Dermis blood vessel endothelial cell (primary cell): Measurements from ENCODE around the gene CLASP2. TPM values are rescaled to one million over a fixed set of nuclear protein-coding genes. Genes with fewer than 3 reads are reported as not detected.
A peak's percentile ranks its signal among the peaks of the same experiment; 100 is the strongest.

ENCODE experiments used
- DNase-seq: peaks from one replicate; pipeline ENCODE4 v3.0.0; 2010
- total RNA-seq: library from RNA; depleted of rRNA; stranded (reverse); fragments of >200 nt; gene quantifications from 2 replicates; pipeline ENCODE4 v1.2.3, GENCODE V29; 2014

The CLASP2 gene
- total RNA-seq, 1 donor from 2014 or later, result 63.1 TPM

DNA sequence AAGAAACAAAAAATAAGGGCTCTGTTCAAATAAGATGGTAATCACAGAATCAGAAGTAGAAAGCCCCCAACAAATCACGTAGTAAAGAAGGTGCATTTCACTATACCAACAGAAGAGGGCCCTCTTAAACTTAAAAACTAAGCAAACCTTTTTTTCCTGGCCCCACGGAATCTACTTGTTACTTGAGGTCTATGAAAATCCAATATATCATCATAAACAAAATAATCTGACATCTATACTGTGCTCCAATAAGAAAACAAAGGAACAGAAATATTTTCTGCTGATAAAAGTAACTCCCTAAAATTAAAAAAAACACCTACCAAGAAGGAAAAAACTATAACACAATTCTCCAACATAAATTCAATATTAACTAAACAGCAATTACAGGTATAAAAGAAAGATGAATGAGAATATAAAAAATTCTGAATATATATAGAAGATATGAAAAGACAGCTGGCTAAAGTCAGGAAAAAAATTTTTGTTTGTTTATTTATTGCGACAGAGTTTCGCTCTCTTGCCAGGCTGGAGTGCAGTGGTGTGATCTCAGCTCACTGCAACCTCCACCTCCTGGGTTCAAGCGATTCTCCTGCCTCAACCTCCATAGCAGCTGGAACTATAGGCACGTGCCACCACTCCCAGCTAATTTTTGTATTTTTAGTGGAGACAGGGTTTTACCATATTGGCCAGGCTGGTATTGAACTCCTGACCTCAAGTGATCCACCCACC lies 81.8 kb downstream of the CLASP2 start:
- DNase-seq, result peak; percentile 84

DNA sequence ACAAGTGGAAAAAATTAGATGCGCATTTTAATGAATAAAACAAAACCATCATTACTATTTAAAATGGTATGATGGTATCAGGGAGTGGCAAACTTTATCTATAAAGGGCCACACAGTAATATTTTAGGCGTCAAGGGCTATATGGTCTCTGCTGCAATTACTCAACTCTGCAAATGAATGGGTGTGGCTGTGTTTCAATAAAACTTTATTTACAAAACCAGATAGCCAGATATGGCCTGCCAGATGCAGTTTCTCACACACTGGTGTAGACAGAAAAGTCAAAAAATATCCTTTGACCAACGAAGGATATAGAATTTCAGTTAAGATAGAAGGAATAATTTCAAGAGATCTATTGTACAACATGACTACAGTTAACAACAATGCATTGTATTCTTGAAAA lies 83.8 kb downstream of the CLASP2 start:
- DNase-seq, result no peak

DNA sequence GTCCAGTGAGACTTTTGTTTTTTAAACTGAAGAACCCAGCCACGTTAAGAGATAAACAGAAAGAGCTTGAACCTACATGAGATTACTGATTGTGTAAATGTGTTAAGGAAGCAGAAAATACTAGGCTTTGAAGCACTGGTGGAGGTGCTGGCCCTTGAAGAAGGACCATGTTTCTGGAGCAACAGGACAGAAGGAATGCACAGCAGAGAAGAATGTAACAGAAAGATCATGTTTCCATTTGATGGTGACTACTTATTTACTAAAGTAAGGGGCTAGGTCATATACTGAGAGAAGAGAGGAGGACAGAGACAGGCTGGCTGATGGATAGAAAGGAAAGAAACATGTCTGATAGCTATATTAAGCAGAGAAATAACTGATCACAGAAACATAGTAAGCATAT lies 88.8 kb downstream of the CLASP2 start:
- DNase-seq, result no peak

DNA sequence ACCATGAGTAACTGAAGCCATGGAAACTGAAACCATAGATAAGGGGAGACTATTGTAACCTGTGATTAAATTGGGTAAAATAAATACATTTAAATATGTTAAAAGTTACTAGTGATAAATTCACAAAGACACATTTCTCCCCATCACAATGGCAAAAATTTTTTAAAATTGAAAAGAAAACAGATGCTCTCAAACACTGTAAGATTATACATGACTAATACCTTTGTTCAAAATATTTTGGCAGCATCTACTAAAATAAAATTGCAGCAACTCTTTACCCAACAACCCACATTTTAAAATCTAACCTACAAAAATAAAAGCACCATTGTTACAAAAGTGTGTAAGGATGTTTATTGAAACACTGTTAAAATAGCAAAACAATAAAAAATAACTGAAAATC lies 93.3 kb downstream of the CLASP2 start:
- no peak for DNase-seq

DNA sequence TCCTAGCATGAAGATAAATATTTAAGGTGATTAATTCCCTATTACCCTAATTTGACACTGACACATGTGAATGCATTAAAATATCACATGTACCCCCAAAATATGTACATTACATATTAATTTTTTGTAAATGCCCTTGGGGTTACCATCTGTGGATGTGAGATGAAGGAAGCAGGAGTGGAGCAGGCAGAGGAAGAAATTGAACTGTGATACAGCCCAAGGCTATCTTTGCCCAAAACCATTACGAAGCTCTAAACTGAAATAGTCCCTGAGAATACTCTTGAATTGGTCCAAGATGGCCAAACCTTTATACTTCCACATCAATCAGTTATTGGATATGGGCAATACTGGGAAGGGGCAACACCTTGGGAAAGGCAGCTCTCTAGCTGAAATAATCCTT lies 105.0 kb downstream of the CLASP2 start:
- DNase-seq, result no peak

DNA sequence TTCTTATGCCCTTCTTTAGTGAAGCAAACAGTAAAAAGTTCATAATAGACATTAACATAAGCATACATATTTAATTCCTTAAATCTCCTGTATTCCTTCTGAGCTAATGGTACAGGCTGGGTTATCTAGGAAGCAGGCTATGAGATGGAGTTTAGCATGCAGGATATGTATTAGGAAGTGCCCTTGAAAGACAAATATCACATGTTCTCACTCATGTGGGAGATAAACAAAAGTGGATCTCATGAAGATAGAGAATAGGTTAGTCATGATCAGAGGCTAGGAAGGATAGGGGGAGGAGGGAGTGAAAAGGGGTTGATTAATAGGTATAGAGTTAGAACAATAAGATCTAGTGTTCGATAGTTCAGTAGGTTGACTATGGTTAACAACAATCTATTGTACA lies 105.4 kb downstream of the CLASP2 start:
- DNase-seq, result peak; percentile 18

DNA sequence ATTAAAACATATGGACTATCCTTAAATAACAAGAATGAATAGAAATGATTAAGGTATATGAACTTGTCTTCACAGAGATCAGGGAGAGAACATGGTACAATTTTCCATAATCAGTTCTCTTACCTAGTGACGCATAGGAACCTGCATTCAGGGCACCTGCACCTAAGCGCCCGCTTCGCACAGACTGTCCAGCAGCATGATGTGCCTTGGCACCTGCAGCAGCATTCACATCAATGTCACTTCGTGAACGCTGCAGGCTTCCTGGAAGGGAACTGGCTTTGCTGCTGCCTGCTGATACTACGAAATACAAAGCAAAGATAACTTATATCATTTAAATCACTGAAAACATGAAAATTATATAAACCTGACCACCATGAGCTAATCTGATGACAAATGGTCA lies 115.2 kb downstream of the CLASP2 start:
- DNase-seq, result no peak

DNA sequence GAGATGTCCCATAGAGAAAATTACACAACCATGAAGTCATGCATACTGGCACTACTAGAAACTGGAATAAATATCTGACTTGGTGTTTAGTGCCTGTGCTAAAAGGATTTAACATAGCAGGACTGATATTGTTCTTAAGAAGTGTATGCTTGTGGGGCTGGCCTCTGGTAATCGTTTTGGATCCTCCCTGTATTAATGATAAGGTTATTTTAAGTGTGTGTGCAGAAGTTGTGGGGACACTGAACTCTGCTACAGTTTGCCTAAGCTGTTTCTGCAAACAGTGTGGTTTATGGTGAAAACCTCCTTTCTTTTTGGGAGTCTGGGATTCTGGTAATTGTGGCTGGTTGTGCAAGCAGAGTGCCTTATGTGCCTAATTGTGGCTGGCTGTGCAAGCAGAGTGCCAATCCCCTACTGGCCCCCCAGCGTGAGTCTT lies 120.8 kb downstream of the CLASP2 start:
- DNase-seq, result no peak

DNA sequence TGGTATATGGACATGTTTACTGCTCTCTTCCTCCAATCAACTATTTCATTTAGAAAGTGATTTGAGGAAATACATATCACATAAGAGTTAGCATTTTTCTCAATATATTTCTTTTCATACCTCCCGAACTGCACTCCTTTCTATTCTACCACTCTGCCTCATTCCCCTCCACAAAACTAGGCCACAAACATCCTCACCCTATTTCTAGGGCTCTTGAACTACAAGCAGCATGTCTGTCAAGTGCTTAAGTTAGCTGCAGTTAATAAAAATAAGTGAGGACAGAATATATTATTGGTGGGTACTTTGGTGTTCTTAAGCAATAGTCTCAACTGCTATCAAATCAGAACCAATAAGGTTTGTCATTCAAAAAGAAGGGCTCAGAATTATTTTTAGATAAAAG lies 125.1 kb downstream of the CLASP2 start:
- no peak for DNase-seq

DNA sequence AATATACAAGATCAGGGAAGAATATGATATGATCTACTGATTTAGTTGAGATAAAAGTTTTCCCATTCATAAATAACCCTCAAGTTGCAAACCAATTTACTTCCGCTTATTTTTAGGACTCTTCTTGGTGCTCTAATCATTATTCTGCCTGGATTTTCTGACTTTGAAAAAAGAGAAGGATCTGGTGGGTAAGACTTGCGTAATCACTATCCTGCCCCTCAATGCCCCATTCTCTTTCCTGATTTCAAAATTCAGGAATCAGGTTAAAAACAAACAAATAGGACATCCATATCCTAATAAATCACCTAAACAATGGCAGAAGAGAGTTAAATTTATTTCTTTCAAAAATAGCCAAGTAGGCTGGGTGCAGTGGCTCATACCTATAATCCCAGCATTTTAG lies 127.5 kb downstream of the CLASP2 start:
- no peak for DNase-seq

DNA sequence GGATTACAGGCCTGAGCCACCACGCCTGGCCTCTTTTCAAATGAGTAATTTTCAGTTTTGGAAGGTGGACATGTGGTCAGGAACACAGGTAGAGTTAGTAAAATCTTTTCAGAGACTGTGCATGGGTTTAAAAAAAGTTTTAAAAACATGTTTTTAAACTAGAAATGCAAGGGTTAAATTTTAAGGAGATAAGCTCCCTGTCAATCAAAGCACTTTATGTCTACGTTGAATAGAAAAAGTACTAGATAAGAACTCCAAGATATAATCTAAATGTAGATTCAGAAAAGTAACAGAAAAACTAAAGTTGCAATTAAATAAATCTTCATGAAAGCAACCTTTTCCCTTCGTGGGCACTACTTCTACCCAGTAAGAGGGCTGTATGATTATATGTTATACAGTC lies 131.7 kb downstream of the CLASP2 start:
- DNase-seq, result no peak

DNA sequence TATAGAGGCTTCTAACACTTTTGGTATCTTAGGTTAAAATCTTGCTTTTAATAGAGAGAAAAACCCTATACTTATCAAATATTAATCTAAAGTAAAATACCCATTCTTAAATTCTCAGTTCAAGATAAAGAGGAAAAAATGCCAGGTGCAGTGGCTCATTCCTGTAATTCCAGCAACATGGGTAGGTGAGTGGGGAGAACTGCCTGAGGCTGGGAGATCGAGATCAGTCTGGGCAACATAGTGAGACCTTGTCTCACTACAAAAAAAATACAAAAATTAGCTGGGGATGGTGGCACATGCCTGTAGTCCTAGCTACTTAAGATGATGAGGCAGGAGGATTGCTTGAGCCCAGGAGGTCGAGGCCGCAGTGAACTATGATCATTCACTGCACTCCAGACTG lies 135.8 kb downstream of the CLASP2 start:
- DNase-seq, result no peak

DNA sequence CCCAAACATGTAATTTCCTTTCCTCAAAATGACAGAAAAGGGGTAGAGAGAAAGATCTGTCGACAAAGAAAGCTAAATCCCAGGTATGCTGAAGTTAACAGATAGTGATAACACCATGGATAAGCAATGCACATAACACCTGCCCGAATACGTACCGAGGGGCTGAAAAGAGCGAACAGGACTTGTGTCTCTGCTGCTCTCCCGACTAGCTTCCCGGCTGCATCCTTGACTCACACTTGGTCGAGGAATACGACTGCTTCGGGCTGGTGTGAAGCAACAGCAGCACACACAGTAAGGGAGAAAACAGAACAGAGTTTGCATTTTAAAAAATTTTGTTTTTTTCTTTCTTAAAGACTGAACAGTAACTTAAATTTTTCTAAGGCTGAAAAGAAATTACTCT lies 136.4 kb downstream of the CLASP2 start:
- no peak for DNase-seq

DNA sequence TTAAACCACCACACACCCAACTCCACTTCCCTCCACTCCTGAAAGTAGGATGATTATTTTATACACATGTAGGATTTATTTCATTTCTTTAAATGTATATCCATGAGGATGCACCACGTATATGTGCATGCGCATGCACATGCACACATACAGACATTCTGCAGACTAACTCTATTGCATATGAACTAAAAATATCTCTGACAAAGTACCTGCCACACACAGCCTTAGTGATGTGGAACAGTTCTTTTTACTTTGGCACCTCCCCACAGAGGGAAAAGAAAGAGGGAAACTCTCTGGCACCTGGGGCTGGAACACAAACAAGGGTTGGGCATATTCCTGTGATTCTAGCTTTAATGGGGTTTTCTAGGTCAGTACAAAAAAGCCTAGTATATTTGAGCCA lies 138.2 kb downstream of the CLASP2 start:
- no peak for DNase-seq

DNA sequence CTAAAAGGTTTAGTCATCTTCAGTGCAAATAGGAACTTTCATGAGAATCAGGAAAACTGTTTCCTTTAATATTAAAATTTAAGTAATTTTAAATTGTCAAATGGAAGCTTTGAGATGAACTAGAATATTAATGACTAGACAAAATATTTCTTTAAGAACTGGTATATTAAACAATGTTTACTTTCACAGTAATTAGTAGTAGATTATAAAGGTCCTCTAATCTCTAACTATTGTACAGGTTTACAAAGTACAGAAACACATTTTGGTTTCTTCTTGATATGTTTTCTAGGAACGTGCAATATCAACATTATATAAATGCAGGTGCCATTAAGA lies 138.9 kb downstream of the CLASP2 start:
- no peak for DNase-seq

DNA sequence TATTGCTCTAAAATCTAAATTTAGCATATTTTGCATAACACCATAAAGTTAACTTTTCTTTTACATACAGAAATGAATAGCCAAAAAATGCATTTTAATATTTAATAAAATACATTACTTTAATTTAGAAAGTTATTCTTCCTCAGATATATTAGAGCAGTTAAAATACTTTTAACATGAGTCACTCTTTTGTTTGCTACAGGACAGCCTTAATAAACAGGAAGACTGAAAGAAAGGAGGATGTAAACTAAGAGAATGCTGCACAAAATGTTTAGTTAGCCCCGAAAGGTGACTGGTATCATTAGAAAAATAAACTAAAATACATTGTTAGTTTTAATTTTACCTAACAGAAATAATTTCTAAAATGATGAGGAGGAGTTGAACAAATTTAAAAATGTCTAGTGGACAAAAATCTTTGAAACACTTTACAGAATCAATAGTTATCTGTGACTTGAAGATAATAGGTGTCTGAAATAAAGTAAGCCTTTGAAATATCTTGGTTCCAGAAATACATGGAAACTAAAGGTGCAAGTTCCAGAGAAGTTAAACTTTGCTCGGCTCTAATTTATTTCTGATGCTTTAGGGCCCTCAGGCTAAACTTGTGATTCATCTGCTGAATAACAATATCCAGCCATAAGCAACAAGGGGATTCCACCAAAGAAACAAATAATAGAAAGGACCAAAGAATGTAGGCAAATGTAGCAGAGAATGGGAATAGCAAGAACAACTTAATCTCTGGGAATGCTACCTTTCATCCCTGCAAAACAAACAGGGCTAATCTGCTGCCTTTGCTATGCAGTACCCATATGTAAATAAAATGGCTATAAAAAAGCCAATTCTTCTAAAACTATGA lies 139.5 kb downstream of the CLASP2 start:
- peak; percentile 48 for DNase-seq

DNA sequence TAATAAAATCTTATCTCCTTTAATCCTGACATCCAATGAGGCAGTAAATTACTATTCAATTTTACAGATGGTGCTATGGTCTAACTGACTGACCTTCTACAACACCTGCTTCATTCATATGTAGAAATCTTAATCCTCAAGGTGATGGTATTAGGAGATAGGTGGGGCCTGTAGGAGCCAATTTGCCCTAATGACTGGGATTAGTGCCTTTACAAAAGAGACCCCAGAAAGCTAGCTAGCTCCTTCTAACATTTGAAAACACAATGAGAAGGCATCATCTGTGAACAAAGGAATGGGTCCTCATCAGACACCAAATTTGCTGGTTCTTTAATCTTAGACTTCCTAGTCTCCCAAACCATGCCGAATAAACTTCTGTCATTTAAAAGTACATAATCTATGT lies 140.5 kb downstream of the CLASP2 start:
- DNase-seq, result no peak

DNA sequence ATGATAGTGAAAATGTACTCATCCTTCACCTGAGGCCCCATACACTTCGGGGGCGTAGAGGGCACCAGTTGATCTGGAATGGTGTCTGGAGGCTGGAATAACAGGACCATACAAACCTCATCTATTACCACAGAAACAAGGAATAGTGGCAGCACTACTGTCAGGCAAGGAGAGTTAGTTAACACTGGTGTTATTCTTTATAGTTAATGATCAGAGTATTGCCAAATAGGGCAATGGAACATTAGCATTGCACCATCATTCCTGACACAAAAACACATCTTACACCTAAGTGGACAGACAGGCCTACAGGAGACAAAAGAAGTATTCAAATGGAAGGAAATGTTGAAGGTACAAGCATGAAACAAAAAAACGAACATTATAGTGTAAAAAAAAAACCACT lies 140.9 kb downstream of the CLASP2 start:
- no peak for DNase-seq

DNA sequence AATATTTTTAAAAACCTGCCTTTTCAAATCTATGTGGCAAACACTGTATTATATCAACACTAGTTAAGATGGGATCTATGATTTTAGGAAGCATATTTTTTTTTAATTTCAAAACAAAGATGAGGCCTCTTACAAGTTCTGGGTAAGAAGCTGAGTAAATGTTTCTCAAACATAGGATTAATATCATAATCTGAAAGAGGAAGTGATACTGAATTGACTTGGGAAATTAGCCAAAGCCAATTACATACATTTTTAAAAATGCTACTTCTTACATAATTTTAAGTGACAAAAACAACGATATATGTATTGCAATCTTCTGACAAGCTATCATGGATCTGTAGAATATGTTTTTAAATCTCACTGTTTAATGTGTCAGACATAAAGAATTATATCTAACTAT lies 142.7 kb downstream of the CLASP2 start:
- no peak for DNase-seq

DNA sequence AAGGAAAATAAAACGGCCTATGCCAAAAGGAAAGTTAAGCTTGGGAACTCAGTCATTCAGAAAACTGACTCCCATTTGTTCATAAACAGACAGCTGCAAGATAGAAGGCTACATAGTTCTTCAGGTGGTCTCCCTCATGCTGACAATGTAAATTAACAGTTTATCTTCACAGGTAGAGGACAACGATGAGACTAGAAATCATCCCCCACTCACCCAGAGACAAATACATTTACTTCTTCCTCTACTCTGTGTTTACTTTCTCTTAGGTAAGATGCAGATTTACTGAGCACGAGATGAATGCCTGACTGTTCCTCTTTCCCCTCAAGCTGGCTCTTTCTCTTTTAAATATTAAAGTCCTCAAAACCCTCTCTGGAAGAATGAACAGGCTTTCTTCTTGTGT lies 160.2 kb downstream of the CLASP2 start:
- no peak for DNase-seq

DNA sequence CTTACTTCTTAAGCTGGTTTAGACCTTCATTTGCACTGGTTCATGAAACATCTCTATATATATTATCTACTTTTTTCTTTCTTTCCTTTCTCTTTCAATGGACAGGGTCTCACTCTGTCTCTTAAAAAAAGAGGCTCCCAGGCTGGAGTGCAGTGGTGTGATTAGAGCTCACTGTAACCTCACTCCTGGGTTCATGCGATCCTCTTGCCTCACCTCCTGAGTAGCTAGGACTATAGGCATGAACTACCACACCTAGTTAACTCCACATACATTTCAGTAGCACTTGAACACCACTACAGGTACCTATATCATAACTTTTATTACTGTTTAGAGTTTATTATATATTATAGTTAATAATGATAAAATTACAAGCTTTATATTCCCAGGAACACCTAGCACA lies 160.8 kb downstream of the CLASP2 start:
- no peak for DNase-seq

DNA sequence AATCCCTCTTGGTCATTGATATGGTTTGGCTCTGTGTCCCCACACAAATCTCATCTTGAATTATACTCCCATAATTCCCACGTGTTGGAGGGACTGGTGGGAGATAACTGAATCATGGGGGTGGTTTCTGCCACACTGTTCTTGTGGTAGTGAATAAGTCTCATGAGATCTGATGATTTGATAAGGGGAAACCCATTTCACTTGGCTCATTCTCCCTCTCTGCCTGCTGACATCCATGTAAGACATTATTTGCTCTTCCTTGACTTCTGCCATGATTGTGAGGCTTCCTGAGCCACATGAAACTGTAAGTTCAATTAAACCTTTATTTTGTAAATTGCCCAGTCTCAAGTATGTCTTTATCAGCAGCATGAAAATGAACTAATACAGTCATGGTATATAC lies 171.0 kb downstream of the CLASP2 start:
- no peak for DNase-seq

DNA sequence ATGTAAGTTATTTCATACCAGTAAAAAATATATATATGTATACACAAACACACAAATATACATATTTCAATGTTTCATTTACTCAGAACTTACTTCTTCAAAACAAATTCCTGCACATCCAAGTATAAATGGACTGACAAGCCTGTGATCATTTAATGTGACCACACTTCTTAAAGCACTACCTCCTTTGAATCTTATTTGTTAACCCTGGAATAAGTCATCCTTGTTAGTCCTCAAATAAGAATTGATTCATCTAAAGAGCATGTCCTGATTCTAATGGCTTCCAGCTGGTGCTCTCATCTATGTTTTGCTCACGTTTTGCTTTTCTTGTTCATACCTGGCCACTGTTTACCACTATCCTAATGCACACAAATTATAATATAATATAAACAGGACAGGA lies 173.9 kb downstream of the CLASP2 start:
- peak; percentile 28 for DNase-seq

DNA sequence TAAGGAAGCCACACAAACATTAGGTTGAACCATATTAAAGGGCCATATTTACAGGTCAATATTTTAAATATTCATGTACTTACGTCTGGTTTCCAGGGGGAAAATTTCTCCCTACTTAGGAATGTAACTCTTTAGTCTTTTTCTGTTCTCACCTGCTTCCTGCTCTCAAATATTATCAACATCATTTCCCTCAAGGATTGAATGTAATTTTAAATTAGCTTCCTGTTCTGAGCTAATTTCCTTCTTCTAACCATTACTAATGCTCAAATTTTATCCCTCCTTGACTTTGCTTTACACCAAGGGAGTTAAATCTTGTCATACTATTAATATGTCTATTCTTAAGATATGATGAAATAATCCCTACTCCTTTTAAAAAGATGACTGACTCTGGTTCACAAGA lies 174.5 kb downstream of the CLASP2 start:
- DNase-seq, result peak; percentile 78

DNA sequence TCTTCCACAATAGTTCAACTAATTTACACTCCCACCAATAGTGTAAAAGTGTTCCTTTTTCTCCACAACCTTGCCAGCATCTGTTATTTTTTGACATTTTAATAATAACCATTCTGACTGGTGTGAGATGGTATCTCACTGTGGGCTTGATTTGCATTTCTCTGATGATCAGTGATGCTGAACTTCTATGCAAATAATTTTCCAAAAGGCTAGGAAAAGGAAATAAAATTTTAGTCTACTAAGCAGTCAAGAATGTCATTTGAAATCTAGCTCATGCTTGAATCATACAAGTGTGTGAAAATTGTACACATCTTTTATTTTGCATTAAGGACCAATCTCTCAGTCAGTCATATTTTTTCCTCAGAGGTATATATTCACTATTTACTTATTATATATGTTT lies 176.1 kb downstream of the CLASP2 start:
- DNase-seq, result no peak
